NOMO-1 (cell line): ENCODE data around the gene TSHZ2.
A peak's percentile ranks its signal among the peaks of the same experiment; 100 is the strongest.

Experiments
- DNase-seq, 2 experiments: peaks; one replicate each; lab custom pipeline; 2025; ENCODE audit not compliant: unreplicated experiment in 2 of 2; lab: John Stamatoyannopoulos, UW

Gene TSHZ2

DNA sequence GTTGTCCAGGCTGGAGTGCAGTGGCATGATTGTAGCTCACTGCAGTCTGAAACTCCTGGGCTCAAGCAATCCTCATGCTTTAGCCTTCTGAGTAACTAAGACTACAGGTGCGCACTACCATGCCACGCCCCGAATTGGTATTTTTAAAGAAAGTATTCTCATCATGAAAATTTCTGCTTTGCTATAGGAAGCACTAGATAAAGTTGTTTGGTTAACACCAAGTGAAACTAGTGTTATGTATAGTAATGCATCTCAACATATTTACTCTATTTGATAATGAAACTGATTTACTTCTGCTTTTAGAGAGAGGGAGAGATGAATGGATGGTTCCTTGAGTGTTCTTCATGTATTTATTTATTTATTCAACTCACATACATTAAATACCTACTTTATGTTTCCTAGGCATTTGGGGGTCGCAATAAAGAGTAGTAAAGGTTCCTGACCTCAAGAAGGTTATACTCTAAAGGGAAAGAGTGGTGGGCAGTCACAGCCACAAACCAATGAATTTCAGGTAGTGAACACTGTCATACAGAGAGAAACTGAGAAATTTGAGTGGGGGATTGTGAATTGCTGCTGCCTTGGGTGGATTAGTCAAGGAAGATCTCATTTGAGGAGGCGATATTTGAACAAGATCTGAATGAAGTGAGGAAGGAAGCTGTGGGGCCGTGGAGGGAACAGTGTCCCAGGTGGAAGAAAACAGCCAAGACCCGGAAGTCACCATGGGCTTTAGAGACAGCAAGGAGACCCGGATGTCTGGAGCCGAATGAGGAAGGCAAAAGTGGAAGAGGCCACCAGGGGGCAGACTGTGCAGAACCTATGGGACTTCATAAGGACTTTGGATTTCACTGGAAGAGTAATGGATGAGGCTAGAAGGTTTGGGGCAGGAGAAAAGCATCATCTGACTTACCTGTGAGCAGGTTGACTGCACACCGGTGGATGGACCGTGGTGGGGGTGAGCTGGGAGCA is 185.6 kb downstream of the TSHZ2 start:
- DNase-seq = peak in 1 of 2 experiments; percentile 48

DNA sequence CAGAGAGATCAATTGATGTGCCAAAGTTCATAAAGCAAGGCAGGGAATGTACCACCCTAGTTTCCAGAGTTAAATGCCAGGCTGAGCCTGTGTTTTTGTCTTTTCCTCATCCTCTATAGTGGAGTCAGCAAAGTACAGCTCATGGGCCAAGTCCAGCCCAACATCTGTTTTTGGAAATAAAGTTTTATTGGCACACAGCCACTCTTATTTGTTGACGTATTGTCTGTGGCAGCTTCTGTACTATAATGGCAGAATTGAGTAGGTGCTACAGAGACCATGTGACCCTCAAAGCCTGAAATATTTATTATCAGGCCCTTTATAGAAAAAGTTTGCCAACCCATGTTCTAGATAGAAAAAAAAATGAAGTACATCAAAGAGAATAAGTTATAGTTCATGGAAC is 187.0 kb downstream of the TSHZ2 start:
- DNase-seq = no peak

DNA sequence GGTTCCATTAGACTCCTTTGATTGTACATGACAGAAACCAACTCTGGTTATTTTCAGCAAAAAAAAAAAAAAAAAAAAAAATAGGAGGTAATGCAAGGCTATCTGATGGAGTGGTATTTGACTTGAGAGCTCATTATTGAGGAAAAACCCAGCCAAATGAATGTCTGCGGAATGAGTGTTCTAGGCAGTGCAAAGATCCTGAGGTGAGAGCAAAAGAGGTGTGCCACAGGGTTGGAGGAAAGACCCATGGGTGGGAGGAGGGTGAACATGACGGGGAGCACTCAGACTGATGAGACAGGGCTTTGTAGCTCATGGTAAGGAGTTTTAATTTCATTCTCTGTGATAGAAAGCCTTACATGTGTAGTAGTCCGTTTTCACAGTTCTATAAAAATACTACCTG is 188.9 kb downstream of the TSHZ2 start:
- no peak for DNase-seq

DNA sequence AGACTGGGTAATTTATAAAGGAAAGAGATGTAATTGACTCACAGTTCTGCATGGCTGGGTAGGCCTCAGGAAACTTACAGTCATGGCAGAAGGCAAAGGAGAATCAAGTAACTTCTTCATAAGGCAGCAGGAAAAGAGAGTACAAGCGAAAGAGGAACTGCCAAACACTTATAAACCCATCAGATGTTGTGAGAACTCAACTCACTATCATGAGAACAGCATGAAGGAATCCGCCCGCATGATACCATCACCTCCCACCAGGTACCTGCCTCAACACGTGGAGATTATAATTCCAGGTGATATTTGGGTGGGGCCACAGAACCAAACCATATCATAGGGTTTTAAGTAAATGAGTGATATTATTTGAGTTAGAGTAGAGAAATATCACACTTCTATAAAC is 189.3 kb downstream of the TSHZ2 start:
- DNase-seq = peak in 1 of 2 experiments; percentile 67

DNA sequence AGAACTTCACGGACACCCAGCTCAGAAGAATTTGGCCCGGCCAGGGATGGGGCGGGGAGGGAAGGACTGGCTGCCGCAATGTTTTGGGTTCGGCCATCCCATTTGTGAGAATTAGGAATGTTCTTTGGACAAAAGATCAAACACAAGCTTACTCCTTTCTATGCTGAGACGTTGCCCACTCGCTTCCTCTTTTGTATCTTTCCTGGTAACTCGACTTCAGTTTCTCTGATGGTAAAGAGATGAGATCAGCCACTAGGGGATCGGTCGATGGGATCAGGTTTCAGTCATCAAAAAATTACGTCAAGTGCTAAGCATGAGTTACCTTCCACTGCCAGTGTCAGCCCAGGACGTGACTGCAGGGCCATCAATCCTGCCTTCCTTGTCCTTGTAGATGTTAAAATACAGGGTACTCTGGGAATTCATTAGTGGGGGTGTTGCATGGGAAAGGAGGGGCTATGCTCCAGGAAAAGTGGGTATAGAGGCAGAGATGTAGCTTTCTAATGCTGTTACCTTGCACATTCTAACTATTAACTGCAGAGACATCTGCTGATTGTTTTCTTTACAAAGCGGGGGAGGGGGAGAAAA is 190.2 kb downstream of the TSHZ2 start:
- peak in 1 of 2 experiments; percentile 26 for DNase-seq

DNA sequence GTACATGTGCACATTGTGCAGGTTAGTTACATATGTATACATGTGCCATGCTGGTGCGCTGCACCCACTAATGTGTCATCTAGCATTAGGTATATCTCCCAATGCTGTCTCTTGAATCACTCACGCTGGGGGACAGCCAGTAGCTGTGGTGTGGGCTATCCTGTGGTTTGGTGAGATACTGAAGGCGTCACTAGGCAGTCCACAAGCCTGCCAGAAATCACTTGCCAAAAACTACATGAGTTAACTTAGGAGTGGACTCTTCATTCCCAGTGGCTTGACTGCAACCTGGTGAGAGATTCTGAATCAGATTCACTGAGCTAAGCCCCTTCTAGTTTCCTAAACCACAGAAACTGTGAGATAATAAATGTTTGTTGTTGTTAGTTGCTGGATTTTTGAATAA is 191.3 kb downstream of the TSHZ2 start:
- DNase-seq = no peak

DNA sequence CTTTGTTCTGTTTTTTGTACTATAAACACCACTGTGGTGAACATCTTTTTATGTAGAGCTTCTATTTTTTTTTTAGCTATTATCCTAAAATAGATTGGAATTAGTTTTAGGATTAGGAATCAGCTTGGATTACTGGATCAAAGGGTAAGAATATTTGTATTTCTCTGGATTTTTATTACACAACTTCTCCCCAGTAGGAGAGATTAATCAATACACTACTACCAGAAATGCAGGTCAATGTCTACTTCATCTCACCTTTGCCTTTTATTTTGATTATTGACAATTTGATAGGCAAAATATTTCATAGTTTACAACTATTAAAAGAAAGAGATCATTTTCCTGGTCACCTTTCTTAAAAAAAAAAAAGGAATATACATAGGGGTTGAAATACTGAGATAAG is 191.9 kb downstream of the TSHZ2 start:
- DNase-seq = no peak

DNA sequence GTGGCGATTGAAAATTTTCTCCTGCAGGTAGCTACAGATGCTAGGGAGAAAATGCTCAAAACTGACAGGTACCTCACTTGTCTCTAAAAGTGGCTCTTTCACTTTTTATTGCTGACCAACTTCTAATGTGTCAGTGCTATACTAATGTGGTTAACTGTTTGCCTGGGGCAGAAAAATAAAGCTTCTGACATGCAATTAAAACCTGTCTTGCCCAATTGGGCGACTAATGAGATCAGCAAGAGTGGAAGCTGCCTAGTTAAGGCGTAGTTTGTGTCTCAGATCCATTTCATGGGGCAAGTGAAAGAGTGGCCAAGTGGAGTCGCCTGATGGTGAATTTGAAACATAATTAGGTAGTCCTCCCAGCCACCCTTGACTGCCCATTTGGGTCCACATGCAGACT is 193.3 kb downstream of the TSHZ2 start:
- no peak for DNase-seq

DNA sequence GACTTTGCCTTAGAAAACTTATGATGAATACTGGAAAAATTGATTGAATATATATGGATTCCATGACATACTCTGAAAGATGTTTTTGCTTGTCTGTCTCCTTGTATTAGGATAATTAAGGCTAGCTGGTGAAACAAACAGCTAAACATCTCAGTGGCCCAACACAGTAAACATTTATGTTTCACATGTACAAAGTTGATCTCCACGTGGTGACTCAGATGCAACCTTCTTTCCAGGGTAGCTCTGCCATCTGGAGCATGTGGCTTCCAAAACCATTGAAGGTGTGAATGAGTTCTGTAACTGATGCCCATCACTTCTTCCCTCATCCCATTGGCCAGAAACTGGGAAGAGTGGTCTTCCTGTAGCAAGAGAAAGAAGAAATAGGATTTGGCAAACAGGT is 196.3 kb downstream of the TSHZ2 start:
- DNase-seq = no peak

DNA sequence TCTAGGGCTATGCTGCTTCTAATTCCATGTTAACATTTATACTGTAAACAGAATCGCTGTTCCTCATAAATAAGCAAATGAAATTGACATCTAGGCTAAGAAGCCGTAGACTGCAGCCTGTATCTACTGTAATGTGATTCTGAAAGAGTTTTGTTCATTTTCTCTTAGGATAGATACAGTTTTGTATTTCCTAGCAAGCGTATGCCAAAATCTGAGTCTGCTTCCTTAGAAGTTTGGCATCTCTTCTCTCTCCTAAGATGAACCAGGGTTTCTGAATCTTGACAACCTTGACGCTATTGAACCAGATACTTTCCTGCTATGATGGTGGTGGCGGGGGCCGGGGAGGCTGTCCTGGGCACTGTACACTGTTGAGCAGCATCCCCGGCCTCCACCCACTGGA is 198.0 kb downstream of the TSHZ2 start:
- DNase-seq = no peak

DNA sequence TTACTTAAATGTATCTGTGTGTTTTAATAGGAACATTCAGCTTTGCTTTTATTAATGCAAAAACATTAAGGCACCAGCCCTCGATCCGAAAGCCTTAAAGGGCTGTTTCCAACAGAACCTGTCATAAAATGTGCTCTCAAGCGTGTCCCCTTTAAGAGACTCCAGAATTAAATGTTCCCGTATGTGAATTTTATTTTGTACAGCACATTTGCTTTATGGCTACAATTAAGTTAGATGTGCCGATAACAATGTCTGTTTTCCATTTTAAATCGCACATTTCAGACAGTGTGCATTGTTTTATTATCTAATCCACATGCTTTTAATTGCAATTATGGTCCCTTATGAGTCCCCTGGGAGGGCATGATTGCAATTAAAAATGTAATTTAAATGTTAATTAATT is 198.9 kb downstream of the TSHZ2 start:
- no peak for DNase-seq

DNA sequence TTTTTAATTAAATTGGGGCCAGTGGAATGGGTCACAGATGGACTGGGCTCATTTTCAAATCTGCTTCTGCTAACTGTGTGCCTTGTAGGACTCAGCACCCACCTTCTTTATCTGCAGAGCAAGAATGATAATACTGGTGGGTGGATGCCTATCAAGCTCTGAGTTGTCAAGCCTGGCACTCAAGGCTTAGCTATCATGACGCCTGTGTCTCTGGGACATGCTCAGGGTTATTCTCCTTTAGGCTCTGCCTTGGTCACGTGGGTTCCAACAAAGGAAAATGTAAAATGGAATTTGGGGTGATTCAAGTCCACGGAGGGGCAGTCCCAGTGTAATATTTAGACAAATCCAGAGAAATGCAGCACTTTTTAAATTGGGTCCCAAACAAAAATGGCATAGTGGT is 202.3 kb downstream of the TSHZ2 start:
- no peak for DNase-seq

DNA sequence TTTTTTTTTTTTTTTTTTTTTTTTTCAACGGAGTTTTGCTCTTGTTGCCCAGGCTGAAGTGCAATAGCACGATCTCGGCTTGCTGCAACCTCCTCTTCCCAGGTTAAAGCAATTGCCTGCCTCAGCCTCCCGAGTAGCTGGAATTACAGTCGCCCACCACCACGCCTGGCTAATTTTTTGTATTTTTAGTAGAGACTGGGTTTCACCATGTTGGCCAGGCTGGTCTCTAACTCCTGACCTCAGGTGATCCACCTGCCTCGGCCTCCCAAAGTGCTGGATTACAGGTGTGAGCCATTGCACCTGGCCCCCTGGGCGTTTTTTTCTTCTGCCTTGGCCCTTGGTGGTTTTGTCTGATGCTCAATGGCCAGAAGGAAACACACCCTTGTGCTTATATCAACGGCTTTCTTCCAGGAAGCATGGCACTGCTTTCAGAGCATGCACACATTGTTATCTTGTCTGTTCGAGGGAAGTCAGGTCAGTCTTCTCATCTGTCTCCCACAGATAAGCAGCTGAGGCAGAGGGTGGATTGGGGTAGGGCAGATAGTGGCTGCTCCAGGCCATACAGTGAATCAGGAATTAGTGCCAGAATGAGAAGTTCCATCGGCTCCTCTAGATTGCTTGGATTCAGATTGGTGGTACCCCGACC is 203.1 kb downstream of the TSHZ2 start:
- no peak for DNase-seq

DNA sequence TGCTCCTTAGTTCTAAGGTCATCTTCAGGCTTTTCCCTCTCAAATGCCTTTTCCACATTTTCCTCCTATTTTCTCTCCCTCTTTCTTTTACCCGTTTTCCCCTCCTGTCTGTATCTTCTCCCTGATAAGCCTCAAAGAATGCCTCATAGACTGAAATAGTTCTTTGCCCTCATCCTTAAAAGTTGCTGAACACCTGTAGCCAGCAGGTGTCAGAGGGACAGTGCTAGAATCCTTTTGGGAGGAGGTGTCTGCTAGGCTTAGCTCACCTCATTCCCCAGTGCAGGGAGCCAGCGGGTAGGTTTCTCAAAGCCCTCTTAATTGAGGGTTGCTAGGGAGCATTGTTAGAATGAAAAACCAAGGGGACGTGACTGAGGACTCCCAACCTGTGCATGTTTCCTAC is 204.0 kb downstream of the TSHZ2 start:
- DNase-seq = no peak

DNA sequence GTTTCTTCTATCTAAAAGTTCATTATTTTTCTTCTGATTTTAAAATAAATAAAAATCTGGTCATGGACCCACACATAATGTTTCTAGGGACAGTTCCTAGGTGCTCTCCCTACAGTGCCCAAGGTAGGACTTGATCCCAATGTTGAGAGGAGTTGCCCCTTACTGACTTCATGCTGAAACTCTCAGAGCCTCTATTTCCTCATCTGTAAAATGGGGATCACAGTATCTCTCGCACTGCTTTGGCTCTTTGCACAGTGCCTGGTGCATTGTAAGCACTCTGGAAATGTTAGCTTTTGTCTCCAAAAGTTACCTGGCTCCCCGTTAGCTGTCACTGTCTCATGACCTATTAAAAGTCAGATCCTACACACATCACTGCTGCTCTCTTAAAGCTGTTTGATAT is 205.5 kb downstream of the TSHZ2 start:
- no peak for DNase-seq

DNA sequence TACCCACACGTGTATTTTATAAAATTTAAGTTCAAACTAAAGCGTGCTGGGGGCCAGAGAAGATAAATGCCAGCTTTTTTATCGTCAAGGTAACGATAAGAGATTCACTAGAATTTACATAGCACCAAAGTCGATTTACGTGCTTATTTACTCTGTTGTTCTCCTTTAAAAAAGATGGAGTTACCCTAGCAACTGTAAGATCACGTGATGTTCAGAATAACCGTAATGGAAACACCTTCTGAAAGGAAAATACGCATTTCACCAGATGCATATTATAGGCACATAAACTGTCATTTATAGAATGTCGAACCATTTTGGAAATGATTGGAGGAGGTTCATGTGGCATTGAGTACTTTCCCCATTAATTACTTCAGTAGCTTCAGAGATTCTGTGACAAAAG is 207.6 kb downstream of the TSHZ2 start:
- no peak for DNase-seq

DNA sequence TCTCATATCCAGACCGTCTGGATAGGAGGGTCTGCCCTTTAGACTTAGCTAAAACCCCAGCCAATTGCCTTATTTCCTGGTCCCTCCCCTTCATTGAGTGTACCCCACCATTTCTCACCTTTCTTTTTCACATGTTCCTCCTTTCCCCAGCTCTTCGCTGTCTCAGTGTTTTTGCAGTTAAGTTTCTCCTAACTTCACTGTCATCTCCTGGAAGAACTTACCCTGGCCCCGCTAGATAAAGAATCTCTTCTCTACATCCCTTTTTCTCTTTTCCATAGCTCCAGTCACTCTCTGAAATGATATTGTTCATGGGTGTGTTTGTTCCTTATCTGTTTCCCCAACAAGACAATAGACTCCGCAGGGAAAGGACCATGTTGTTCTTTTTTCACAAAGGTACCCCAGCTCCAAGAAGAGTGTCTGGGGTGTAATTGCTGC is 208.8 kb downstream of the TSHZ2 start:
- no peak for DNase-seq

DNA sequence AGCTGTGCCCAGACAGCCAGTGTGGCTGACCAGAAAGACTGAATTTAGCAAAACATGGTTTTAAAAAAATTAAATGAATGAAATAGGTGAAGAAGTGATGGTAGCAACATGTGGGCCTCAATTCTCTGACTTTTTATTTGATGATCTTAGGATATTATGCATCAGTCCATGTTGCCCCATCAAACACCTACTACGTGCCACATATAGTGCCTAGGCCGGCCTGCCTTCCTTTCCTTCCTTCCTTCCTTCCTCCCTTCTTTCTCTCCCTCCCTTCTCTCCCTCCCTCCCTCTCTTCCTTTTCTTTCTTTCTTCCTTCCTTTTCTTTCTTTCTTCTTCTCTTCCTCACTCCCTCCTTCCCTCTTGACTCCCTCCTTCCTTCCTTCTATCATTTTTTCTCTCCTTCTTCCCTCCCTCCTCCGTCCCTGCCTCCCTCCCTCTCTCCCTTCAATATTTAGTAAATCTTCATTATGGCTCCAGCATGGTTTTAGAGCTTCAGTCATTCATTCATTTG is 209.8 kb downstream of the TSHZ2 start:
- DNase-seq = no peak

DNA sequence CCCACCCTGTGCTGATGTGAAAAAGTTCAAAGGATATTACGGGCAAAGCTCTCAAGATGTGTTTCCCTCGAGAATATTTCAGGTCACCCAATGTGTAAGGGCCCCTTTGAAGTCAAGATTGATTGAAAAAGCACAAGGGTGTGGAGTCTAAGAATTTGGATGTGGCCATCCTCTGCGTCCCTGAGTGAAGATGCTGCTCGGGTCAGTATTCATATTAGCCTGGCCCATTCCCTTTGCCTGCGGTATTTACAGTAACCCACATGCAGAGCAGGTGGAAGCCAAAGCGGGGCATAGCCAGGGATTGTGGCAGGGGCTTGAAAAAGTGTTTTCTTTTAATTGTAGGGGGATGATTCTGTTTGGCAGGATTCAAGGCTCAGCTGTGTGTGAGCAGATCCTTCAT is 211.0 kb downstream of the TSHZ2 start:
- DNase-seq = no peak

DNA sequence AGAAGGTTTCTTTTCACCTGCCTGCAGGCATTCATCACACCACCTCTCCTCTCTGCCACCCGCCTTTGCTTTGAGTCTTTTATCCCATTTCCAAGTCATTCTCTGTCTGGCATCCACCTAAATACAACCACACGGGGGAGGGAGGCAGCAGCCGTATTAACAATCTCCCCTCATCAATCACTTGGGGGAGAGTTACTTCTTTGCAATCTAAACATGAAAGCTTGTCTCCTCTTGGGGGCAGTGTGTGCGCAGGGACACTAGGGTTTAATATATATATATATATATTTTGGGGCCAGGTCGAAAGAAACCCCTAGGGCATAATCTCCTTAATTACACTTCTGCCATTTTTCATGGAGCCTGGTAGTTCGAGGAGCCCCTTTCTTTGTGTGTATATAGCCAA is 214.5 kb downstream of the TSHZ2 start:
- no peak for DNase-seq

DNA sequence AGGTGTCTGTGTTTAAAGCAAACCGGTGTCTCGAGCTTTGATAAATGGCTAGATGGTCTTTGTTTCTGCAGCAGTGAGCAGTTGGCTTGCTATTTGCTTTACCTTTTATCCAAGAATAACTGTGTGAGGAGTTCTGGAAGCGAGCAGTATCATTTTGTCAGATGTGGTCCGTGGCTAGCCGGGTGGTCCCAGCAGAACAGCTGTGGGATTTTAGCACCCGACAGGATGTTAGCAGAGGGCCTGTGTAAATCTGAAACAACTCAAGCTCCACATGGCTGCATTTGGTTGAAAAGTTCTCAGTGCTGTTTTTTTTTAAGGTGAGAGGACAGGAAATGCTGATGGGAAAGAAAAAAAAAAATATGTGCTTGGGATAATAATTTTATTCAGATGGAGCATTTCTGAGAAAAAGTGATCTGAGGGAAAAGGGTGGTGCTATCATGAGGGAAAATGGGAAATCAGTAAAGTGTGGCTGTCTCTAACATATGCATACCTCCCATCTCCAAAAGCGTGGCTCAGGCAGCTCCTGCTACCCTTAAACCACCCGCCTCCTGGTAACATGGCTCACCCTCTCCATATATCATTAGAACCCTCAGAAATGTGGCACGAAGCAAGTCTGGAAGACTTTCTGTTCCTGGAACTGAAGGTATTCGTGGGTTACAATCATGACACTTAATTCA is 215.4 kb downstream of the TSHZ2 start:
- no peak for DNase-seq
